Neuronal stem cell (in vitro differentiated cells): ENCODE data around the gene SPATS2L.

ENCODE experiments used
- DNase-seq: peaks from one replicate; pipeline ENCODE4 v3.0.0-alpha.2; 2013; ENCODE audit warnings: low spot score
- H2AFZ ChIP-seq: one replicate; pipeline ENCODE4 v1.6.1; 2013; ENCODE audit warnings: mild to moderate bottlenecking, low read length, inconsistent platforms
- H2AK5ac ChIP-seq: 2 replicates; pipeline ENCODE4 v1.6.1; 2013; ENCODE audit warnings: low read depth, mild to moderate bottlenecking, inconsistent platforms, low read length, moderate library complexity, mixed read lengths
- H2BK120ac ChIP-seq: 2 replicates; pipeline ENCODE4 v1.6.1; 2013; ENCODE audit warnings: low read depth, mild to moderate bottlenecking, inconsistent platforms, low read length, moderate library complexity, mixed read lengths
- H2BK12ac ChIP-seq: one replicate; pipeline ENCODE4 v1.6.1; 2013; ENCODE audit warnings: low read length, inconsistent platforms
- H2BK15ac ChIP-seq: 2 replicates; pipeline ENCODE4 v1.6.1; 2013; ENCODE audit warnings: mild to moderate bottlenecking, low read length, inconsistent platforms, mixed read lengths
- H2BK5ac ChIP-seq: one replicate; pipeline ENCODE4 v1.6.1; 2013; ENCODE audit warnings: inconsistent platforms, mild to moderate bottlenecking, low read length, moderate library complexity
- H3K14ac ChIP-seq: one replicate; pipeline ENCODE4 v1.6.1; 2013; ENCODE audit warnings: low read length, inconsistent platforms
- H3K18ac ChIP-seq: 2 replicates; pipeline ENCODE4 v1.6.1; 2013; ENCODE audit warnings: low read length, inconsistent platforms
- H3K23ac ChIP-seq: 2 replicates; pipeline ENCODE4 v1.6.1; 2013; ENCODE audit warnings: low read depth, mild to moderate bottlenecking, mixed read lengths, low read length, inconsistent platforms; ENCODE audit not compliant: poor library complexity
- H3K27ac ChIP-seq: replicated peaks from 3 replicates; pipeline ENCODE4 v1.5.1; 2013; ENCODE audit warnings: low read length, inconsistent platforms
- H3K27me3 ChIP-seq, 3 experiments: 2 replicates each; pipeline ENCODE4 v1.6.1; 2013; ENCODE audit warnings: low read length in 3 of 3, mild to moderate bottlenecking in 2 of 3, inconsistent platforms in 1 of 3, low read depth in 1 of 3, mixed read lengths in 1 of 3, moderate library complexity in 1 of 3; ENCODE audit not compliant: control insufficient read depth in 3 of 3, insufficient read depth in 3 of 3
- H3K36me3 ChIP-seq, 2 donors: replicated peaks in 1 of 2; 2 replicates each; pipeline ENCODE4 v1.6.1; 2013; ENCODE audit warnings: low read length in 2 of 2; ENCODE audit not compliant: control insufficient read depth in 2 of 2, insufficient read depth in 2 of 2
- H3K4ac ChIP-seq: 2 replicates; pipeline ENCODE4 v1.6.1; 2013; ENCODE audit warnings: inconsistent platforms, mild to moderate bottlenecking, low read length, moderate library complexity
- H3K4me1 ChIP-seq, 2 donors: 1 replicate in 1 of 2; 2 replicates in 1 of 2; pipeline ENCODE4 v1.6.1; 2013; ENCODE audit warnings: low read length in 2 of 2, low read depth in 1 of 2; ENCODE audit not compliant: control insufficient read depth in 2 of 2, insufficient read depth in 1 of 2
- H3K4me2 ChIP-seq: one replicate; pipeline ENCODE4 v1.6.1; 2013; ENCODE audit warnings: mild to moderate bottlenecking, low read length, inconsistent platforms; ENCODE audit not compliant: insufficient read depth, poor library complexity, severe bottlenecking
- H3K4me3 ChIP-seq, 2 donors: 2 replicates each; pipeline ENCODE4 v1.5.1; 2013; ENCODE audit warnings: low read length in 2 of 2, mild to moderate bottlenecking in 2 of 2, inconsistent platforms in 1 of 2, moderate library complexity in 1 of 2
- H3K79me1 ChIP-seq: one replicate; pipeline ENCODE4 v1.6.1; 2013; ENCODE audit warnings: low read depth, mild to moderate bottlenecking, inconsistent platforms, low read length, moderate library complexity
- H3K9ac ChIP-seq: one replicate; pipeline ENCODE4 v1.6.1; 2013; ENCODE audit warnings: mild to moderate bottlenecking, low read depth, low read length, inconsistent platforms; ENCODE audit not compliant: poor library complexity
- H3K9me3 ChIP-seq, 2 donors: replicated peaks in 1 of 2; 2 replicates each; pipeline versions ENCODE3 to v1.6.1; 2013; ENCODE audit warnings: low read length in 2 of 2, mild to moderate bottlenecking in 2 of 2, inconsistent platforms in 1 of 2, low read depth in 1 of 2, mixed read lengths in 1 of 2, moderate library complexity in 1 of 2; ENCODE audit not compliant: control insufficient read depth in 2 of 2, insufficient read depth in 1 of 2
- H4K8ac ChIP-seq: one replicate; pipeline ENCODE4 v1.6.1; 2013; ENCODE audit warnings: low read depth, mild to moderate bottlenecking, inconsistent platforms, low read length, moderate library complexity
- H4K91ac ChIP-seq: one replicate; pipeline ENCODE4 v1.6.1; 2013; ENCODE audit warnings: low read length, low read depth, mild to moderate bottlenecking, inconsistent platforms; ENCODE audit not compliant: poor library complexity
- WGBS, 2 donors: extraction: QIAGEN DNeasy Blood & Tissue Kit; methylation state at CpG; one replicate each; pipeline ENCODE4 v1.1.7; 2013; ENCODE audit warnings: missing lambda C conversion rate in 2 of 2, mixed read lengths in 1 of 2; ENCODE audit not compliant: insufficient read length in 2 of 2, insufficient replicate concordance in 1 of 2; ENCODE audit errors: extremely low coverage in 2 of 2; 5-methylcytosine and 5-hydroxymethylcytosine counted together

SPATS2L gene

DNA sequence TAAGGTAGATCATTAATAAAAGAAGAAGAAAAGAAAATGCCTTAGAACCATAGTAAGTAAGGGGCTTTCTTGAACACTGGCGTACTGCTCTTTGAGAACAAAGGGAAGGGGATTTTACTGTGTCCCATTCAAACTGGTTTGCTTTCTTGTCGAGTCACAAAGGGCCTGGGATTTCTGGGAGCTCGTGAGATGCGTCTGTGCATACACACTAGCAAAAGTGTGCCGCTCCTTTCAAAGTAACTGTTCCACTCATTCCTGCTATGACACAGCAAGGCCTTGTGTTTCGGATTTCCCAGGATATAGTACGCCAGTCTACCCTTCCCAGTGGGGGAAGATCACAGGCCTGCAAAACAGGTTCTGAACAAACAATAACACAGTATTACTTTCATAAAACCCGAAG lies 110.4 kb downstream of the SPATS2L start:
- Histone ChIP-seq H3K18ac (no peak overlapping the region), H3K36me3 (peaks cover 0 to 48% of the 10 kb centered on the region in 2 donors), H2AFZ (peak overlapping the region; percentile 80), H2BK120ac (no peak overlapping the region), H4K91ac (no peak overlapping the region), H3K9me3 (no peaks in the 10 kb centered on the region), H3K23ac (no peak overlapping the region), H3K79me1 (no peaks in the 10 kb centered on the region), H2BK12ac (no peak overlapping the region), H2BK5ac (no peak overlapping the region), H4K8ac (no peak overlapping the region), H3K9ac (no peak overlapping the region), H3K4me3 (no peak overlapping the region), H3K4ac (no peak overlapping the region), H3K27me3 (no peaks in the 10 kb centered on the region), H3K27ac (peak overlapping the region; percentile 92), H3K4me1 (peaks cover 16% of the 10 kb centered on the region in 2 donors), H3K4me2 (no peak overlapping the region), H3K14ac (no peak overlapping the region), H2AK5ac (no peak overlapping the region), H2BK15ac (no peak overlapping the region)
- peak; percentile 66 for DNase-seq
- WGBS, 2 donors: no CpG with 5 or more reads among the region's 8 CpGs

DNA sequence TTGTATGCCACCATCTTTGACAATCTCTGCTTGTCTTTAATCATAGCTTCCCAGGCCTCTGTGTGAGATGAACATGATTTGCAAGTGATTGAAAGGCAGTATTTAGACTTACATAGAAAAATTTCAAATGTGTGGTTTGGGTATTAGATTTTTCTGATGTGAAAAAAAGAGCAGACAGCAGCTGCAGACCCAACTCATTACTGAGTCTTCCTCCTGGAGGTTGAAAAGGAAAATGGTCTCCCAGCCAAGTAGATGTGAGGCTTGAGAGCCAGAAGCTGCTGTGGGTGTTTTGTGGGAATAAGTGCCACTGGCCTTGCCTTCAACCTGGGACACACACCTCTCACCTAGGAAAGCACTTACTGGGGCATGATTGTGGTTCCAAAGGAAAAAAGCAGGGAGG lies 110.9 kb downstream of the SPATS2L start:
- Histone ChIP-seq H3K27ac (peak overlapping the region; percentile 92), H2BK15ac (no peak overlapping the region)

DNA sequence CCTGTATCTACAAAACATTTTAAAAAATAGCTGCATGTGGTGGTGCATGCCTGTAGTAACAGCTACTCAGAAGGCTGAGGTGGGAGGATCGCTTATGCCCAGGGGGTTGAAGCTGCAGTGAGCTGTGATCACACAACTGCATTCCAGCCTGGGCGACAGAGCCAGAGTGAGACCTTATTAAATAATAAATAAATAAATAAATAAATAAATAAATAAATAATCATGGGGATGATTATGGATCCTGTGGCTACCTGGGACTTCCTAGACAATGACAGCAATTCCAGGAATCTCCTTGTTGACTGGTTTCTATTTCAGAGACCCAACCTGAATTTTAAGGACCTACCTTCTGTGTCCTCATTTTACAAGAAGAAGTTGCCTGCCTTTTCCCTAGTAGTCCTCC lies 111.9 kb downstream of the SPATS2L start:
- no peaks in the 10 kb centered on the region for H3K27me3 ChIP-seq
- no peaks in the 10 kb centered on the region for H3K79me1 ChIP-seq
- no peak for DNase-seq
- WGBS, 2 donors: no CpG with 5 or more reads among the region's 2 CpGs
- H3K23ac ChIP-seq: no peak overlapping the region
- H3K4me3 ChIP-seq: no peak overlapping the region
- H2BK120ac ChIP-seq: no peak overlapping the region
- H3K27ac ChIP-seq: no peak overlapping the region
- no peak overlapping the region for H2AFZ ChIP-seq
- H3K4me1 ChIP-seq: peaks cover 15% of the 10 kb centered on the region in 2 donors
- no peak overlapping the region for H3K4me2 ChIP-seq
- no peak overlapping the region for H2BK15ac ChIP-seq
- H2BK5ac ChIP-seq: no peak overlapping the region
- no peak overlapping the region for H3K14ac ChIP-seq
- no peak overlapping the region for H4K91ac ChIP-seq
- no peak overlapping the region for H3K4ac ChIP-seq
- H3K9ac ChIP-seq: no peak overlapping the region
- no peak overlapping the region for H2BK12ac ChIP-seq
- H3K9me3 ChIP-seq: no peaks in the 10 kb centered on the region
- H3K36me3 ChIP-seq: peaks cover 0 to 57% of the 10 kb centered on the region in 2 donors
- no peak overlapping the region for H2AK5ac ChIP-seq
- no peak overlapping the region for H3K18ac ChIP-seq
- no peak overlapping the region for H4K8ac ChIP-seq

More for the DNA sequence above, 110.9 kb downstream of the SPATS2L start:
- H2BK120ac ChIP-seq: no peak overlapping the region
- H3K4me1 ChIP-seq: peaks cover 15% of the 10 kb centered on the region in 2 donors
- no peak overlapping the region for H4K91ac ChIP-seq
- H3K36me3 ChIP-seq: peaks cover 0 to 53% of the 10 kb centered on the region in 2 donors
- H3K9ac ChIP-seq: no peak overlapping the region
- no peak overlapping the region for H3K14ac ChIP-seq
- H3K18ac ChIP-seq: peak overlapping the region; percentile 63
- H4K8ac ChIP-seq: no peak overlapping the region
- no peak overlapping the region for H3K4me3 ChIP-seq
- H3K4ac ChIP-seq: no peak overlapping the region
- no peaks in the 10 kb centered on the region for H3K9me3 ChIP-seq
- no peak overlapping the region for H2BK5ac ChIP-seq
- H3K4me2 ChIP-seq: no peak overlapping the region
- no peak overlapping the region for H2AK5ac ChIP-seq
- no peak overlapping the region for H3K23ac ChIP-seq
- no peak overlapping the region for H2BK12ac ChIP-seq
- H2AFZ ChIP-seq: peak overlapping the region; percentile 80
- H3K79me1 ChIP-seq: no peaks in the 10 kb centered on the region
- no peaks in the 10 kb centered on the region for H3K27me3 ChIP-seq
- no peak for DNase-seq

GRCh38 chr2:200419325-200419724 lies 112.8 kb downstream of the SPATS2L start:
- Histone ChIP-seq H3K79me1 (no peaks in the 10 kb centered on the region), H3K18ac (peak overlapping the region; percentile 54), H3K14ac (no peak overlapping the region), H3K23ac (no peak overlapping the region), H3K9me3 (no peaks in the 10 kb centered on the region), H4K91ac (no peak overlapping the region), H3K4ac (no peak overlapping the region), H3K4me2 (no peak overlapping the region), H3K36me3 (peaks cover 0 to 49% of the 10 kb centered on the region in 2 donors), H3K9ac (no peak overlapping the region), H2AFZ (no peak overlapping the region), H3K4me1 (peaks cover 15% of the 10 kb centered on the region in 2 donors), H4K8ac (no peak overlapping the region), H2BK5ac (no peak overlapping the region), H3K4me3 (no peak overlapping the region), H2BK120ac (no peak overlapping the region), H3K27ac (peak overlapping the region; percentile 68), H3K27me3 (no peaks in the 10 kb centered on the region), H2BK15ac (no peak overlapping the region), H2AK5ac (no peak overlapping the region), H2BK12ac (no peak overlapping the region)
- WGBS, 2 donors: no CpG with 5 or more reads among the region's 9 CpGs
- no peak for DNase-seq
